GM18520 (cell line): ENCODE measurements around the gene KANSL3.

Experiments
- ATAC-seq: cut with Tn5 transposase; IDR thresholded peaks from one replicate; pipeline ENCODE4 v1.9.1; 2021; ENCODE audit not compliant: unreplicated experiment

KANSL3 gene

DNA sequence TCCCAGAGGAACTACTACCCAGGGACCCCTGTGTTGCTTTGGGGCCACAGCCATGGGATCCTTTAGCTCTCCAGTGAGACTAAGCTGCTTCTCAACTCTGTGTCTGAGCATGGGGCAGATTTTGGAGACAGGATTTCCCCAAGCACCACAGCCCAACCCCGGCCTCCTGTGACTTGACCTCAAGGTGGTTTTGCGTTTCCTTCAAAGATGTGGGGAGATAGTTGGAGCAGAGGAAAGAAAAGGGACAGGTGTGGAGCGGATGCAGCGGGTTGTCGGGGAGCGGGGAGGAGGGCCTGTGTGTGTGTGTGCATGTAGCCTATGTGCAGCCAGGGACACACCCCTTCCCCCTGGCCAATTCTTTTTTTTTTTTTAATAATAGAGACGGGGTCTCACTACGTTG is 91.3 kb downstream of the KANSL3 start:
- no peak for ATAC-seq

DNA sequence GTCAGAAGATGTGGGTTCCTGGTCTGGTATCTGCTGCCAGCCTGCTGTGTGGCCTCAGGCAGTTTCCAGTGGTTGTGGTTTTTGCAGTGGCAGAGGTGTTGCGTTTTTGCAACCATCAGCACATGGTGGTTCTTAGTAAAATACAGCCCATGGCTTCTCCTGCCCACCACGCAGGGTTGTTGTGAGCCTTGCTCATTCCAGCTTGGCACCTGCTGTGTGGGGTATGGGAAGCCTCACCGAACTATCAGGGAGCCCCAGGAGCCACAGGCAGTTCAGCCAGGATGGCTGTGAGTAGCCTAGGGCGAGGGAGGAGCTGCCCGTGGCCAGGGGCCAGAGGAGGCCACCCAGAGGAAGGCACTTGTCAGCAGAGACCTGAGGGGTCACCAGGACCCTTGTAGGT is 91.8 kb downstream of the KANSL3 start:
- no peak for ATAC-seq
